Activated T-helper 2 cell treated with anti-CD3 and anti-CD28 coated beads, Interferon-gamma antibody, Interleukin-2, Interleukin-4, amounts not matched to agents 10 μg/mL and 5 μg/mL and 100 μg/mL, durations not matched to agents 14 hours and 24 hours and 36 hours (primary cell): Measurements from ENCODE around the gene TMEM222. TPM values are rescaled to one million over a fixed set of nuclear protein-coding genes. Genes with fewer than 3 reads are reported as not detected.
A peak's percentile ranks its signal among the peaks of the same experiment; 100 is the strongest.

Experiments used
- DNase-seq: peaks from one replicate; pipeline ENCODE4 v3.0.0; 2021; ENCODE audit warnings: low spot score
- H3K27ac Mint-ChIP-seq: one replicate; pipeline ENCODE4 v1.8.0; 2021; ENCODE audit warnings: mixed read lengths
- H3K27me3 Mint-ChIP-seq: one replicate; pipeline ENCODE4 v1.8.0; 2021; ENCODE audit warnings: low read depth, mixed read lengths
- H3K36me3 Mint-ChIP-seq: one replicate; pipeline ENCODE4 v1.8.0; 2021; ENCODE audit warnings: low read depth, mixed read lengths
- H3K4me1 Mint-ChIP-seq: one replicate; pipeline ENCODE4 v1.8.0; 2021; ENCODE audit warnings: low read depth, mixed read lengths
- H3K4me3 Mint-ChIP-seq: one replicate; pipeline ENCODE4 v1.8.0; 2021; ENCODE audit warnings: low read depth, mild to moderate bottlenecking, moderate library complexity, mixed read lengths
- H3K9me3 Mint-ChIP-seq: one replicate; pipeline ENCODE4 v1.8.0; 2021; ENCODE audit warnings: mixed read lengths
- intact Hi-C: fragments of 100-400 bp; cut with micrococcal nuclease; formaldehyde crosslinking; loops from one replicate; pipeline ENCODE4 v1.15.1; 2023
- total RNA-seq: library from RNA; stranded (reverse); gene quantifications from 2 replicates; pipeline ENCODE4 v1.2.3, GENCODE V29; 2022

The TMEM222 gene
- total RNA-seq, 1 donor from 2014 or later = 35.7 TPM

GRCh38 chr1:27358038-27358927, 36.3 kb downstream of the TMEM222 start:
- H3K4me1 Mint-ChIP-seq = peaks cover 27% of the 10 kb centered on the region
- no peak overlapping the region for H3K4me3 Mint-ChIP-seq

GRCh38 chr1:27358928-27359313, 37.0 kb downstream of the TMEM222 start:
- Mint-ChIP-seq H3K27me3 (no peaks in the 10 kb centered on the region), H3K36me3 (peaks cover 8% of the 10 kb centered on the region), H3K9me3 (no peaks in the 10 kb centered on the region), H3K4me3 (no peak overlapping the region), H3K27ac (no peak overlapping the region), H3K4me1 (peaks cover 27% of the 10 kb centered on the region)
- no peak for DNase-seq
- intact Hi-C loops = no loop called here

More at GRCh38 chr1:27358038-27358927, 36.3 kb downstream of the TMEM222 start:
- H3K9me3 Mint-ChIP-seq = no peaks in the 10 kb centered on the region
- H3K36me3 Mint-ChIP-seq = peaks cover 15% of the 10 kb centered on the region
- DNase-seq = no peak
- H3K27ac Mint-ChIP-seq = no peak overlapping the region
- no peaks in the 10 kb centered on the region for H3K27me3 Mint-ChIP-seq
- intact Hi-C loops = no loop called here

GRCh38 chr1:27359822-27360158, 37.8 kb downstream of the TMEM222 start:
- Mint-ChIP-seq H3K27me3 (no peaks in the 10 kb centered on the region), H3K4me1 (peaks cover 32% of the 10 kb centered on the region), H3K9me3 (no peaks in the 10 kb centered on the region), H3K36me3 (peaks cover 8% of the 10 kb centered on the region), H3K27ac (no peak overlapping the region), H3K4me3 (peak overlapping the region; percentile 73)
- no peak for DNase-seq
- intact Hi-C loops = no loop called here

- H3K4me3 Mint-ChIP-seq = peak overlapping the region; percentile 73
- no peak for DNase-seq
- peaks cover 6% of the 10 kb centered on the region for H3K36me3 Mint-ChIP-seq
- peaks cover 34% of the 10 kb centered on the region for H3K4me1 Mint-ChIP-seq
- no peak overlapping the region for H3K27ac Mint-ChIP-seq
- H3K9me3 Mint-ChIP-seq = no peaks in the 10 kb centered on the region
- H3K27me3 Mint-ChIP-seq = no peaks in the 10 kb centered on the region
- intact Hi-C loops = no loop called here
Measured at GRCh38 chr1:27360159-27361043, 38.4 kb downstream of the TMEM222 start.

GRCh38 chr1:27361044-27361402, 39.1 kb downstream of the TMEM222 start:
- no peaks in the 10 kb centered on the region for H3K27me3 Mint-ChIP-seq
- H3K4me1 Mint-ChIP-seq = peaks cover 31% of the 10 kb centered on the region
- H3K9me3 Mint-ChIP-seq = no peaks in the 10 kb centered on the region
- intact Hi-C loops = no loop called here
- H3K27ac Mint-ChIP-seq = no peak overlapping the region
- H3K36me3 Mint-ChIP-seq = peaks cover 2% of the 10 kb centered on the region
- no peak overlapping the region for H3K4me3 Mint-ChIP-seq
- no peak for DNase-seq

GRCh38 chr1:27361553-27361952, 39.6 kb downstream of the TMEM222 start:
- Mint-ChIP-seq H3K4me1 (peaks cover 31% of the 10 kb centered on the region), H3K36me3 (peaks cover 2% of the 10 kb centered on the region), H3K9me3 (no peaks in the 10 kb centered on the region), H3K27ac (no peak overlapping the region), H3K27me3 (no peaks in the 10 kb centered on the region), H3K4me3 (no peak overlapping the region)
- no peak for DNase-seq
- intact Hi-C loops = no loop called here

GRCh38 chr1:27363766-27364695, 42.1 kb downstream of the TMEM222 start:
- Mint-ChIP-seq H3K27me3 (no peaks in the 10 kb centered on the region), H3K36me3 (peaks cover 2% of the 10 kb centered on the region), H3K4me3 (no peak overlapping the region), H3K4me1 (peaks cover 30% of the 10 kb centered on the region), H3K27ac (peak overlapping the region; percentile 39), H3K9me3 (no peaks in the 10 kb centered on the region)
- intact Hi-C loops = loop anchor here (2.0 kb wide), 1 partner anchor 21 kb away; the partner anchor contains the start of gene SYTL1
- DNase-seq = no peak

GRCh38 chr1:27364696-27365371, 42.9 kb downstream of the TMEM222 start:
- peak overlapping the region; percentile 81 for H3K4me3 Mint-ChIP-seq
- peaks cover 31% of the 10 kb centered on the region for H3K4me1 Mint-ChIP-seq
- peaks cover 2% of the 10 kb centered on the region for H3K36me3 Mint-ChIP-seq
- intact Hi-C loops = loop anchor here (1.0 to 2.0 kb wide), 3 partner anchors 8 to 27 kb away; partner anchors contain the start of genes GPR3 and SYTL1
- H3K27me3 Mint-ChIP-seq = no peaks in the 10 kb centered on the region
- no peaks in the 10 kb centered on the region for H3K9me3 Mint-ChIP-seq
- H3K27ac Mint-ChIP-seq = no peak overlapping the region
- no peak for DNase-seq

- Mint-ChIP-seq H3K36me3 (no peaks in the 10 kb centered on the region), H3K9me3 (no peaks in the 10 kb centered on the region), H3K27me3 (no peaks in the 10 kb centered on the region), H3K27ac (peak overlapping the region; percentile 83), H3K4me1 (peaks cover 28% of the 10 kb centered on the region), H3K4me3 (peak overlapping the region; percentile 81)
- intact Hi-C loops = loop anchor here (1.0 to 2.0 kb wide), 3 partner anchors 8 to 27 kb away; partner anchors contain the start of genes GPR3 and SYTL1
- peak; percentile 68 for DNase-seq
Measured at GRCh38 chr1:27365372-27366112, 43.6 kb downstream of the TMEM222 start.

- peaks cover 28% of the 10 kb centered on the region for H3K4me1 Mint-ChIP-seq
- peak overlapping the region; percentile 83 for H3K27ac Mint-ChIP-seq
- H3K9me3 Mint-ChIP-seq = no peaks in the 10 kb centered on the region
- no peaks in the 10 kb centered on the region for H3K27me3 Mint-ChIP-seq
- H3K4me3 Mint-ChIP-seq = peak overlapping the region; percentile 81
- intact Hi-C loops = no loop called here
- no peaks in the 10 kb centered on the region for H3K36me3 Mint-ChIP-seq
- DNase-seq = peak; percentile 74
Measured at GRCh38 chr1:27366113-27366410, 44.1 kb downstream of the TMEM222 start.

- peak; percentile 42 for DNase-seq
Measured at GRCh38 chr1:27366411-27367159, 44.6 kb downstream of the TMEM222 start, which contains the start of gene MAP3K6. Gene MAP3K6, minus strand, starts transcription at chr1:27366961. Its CDS starts 364 bp downstream, at chr1:27366597.

More at GRCh38 chr1:27366411-27367159, 44.6 kb downstream of the TMEM222 start, which contains the start of gene MAP3K6:
- Mint-ChIP-seq H3K4me1 (peaks cover 28% of the 10 kb centered on the region), H3K27me3 (no peaks in the 10 kb centered on the region), H3K9me3 (no peaks in the 10 kb centered on the region), H3K4me3 (peak within 1 kb of the TSS; percentile 81), H3K36me3 (no peaks in the 10 kb centered on the region), H3K27ac (peak within 1 kb of the TSS; percentile 83)
- intact Hi-C loops = no loop called here
